CD14-positive monocyte (primary cell): ENCODE results near the gene RETREG1. TPM values are rescaled to one million over a fixed set of nuclear protein-coding genes. Genes with fewer than 3 reads are reported as not detected.
"Not testable (repeated sequence)": the region's sequence is repeated elsewhere in the genome, so short reads cannot be mapped to it uniquely, and the experiment has no call there.

Experiments used
- DNase-seq, 3 donors: peaks; one replicate each; pipeline ENCODE4 v3.0.0-alpha.2; 2011 to 2022
- H2AFZ ChIP-seq: 2 replicates; pipeline ENCODE4 v1.6.0; 2012; ENCODE audit warnings: mild to moderate bottlenecking, low read depth, low read length, inconsistent platforms; ENCODE audit not compliant: insufficient read depth, poor library complexity, severe bottlenecking
- H3K27ac ChIP-seq, 2 donors: 1 replicate in 1 of 2; 2 replicates in 1 of 2; pipeline ENCODE4 v1.5.1; 2012 to 2013; ENCODE audit warnings: low read length in 2 of 2, control low read depth in 1 of 2, inconsistent platforms in 1 of 2, low read depth in 1 of 2, mild to moderate bottlenecking in 1 of 2
- H3K27me3 ChIP-seq, 2 donors: one replicate each; pipeline versions ENCODE4 v1.6.0 to v1.6.1; 2011 to 2013; ENCODE audit warnings: low read length in 2 of 2; ENCODE audit not compliant: control insufficient read depth in 2 of 2, insufficient read depth in 2 of 2
- H3K36me3 ChIP-seq, 2 donors: replicated peaks in 1 of 2; 1 replicate in 1 of 2; 2 replicates in 1 of 2; pipeline versions ENCODE4 v1.5.1 to v1.6.1; 2012 to 2013; ENCODE audit warnings: low read length in 2 of 2, control low read depth in 1 of 2, inconsistent platforms in 1 of 2, mild to moderate bottlenecking in 1 of 2; ENCODE audit not compliant: insufficient read depth in 2 of 2, control insufficient read depth in 1 of 2
- H3K4me1 ChIP-seq, 2 donors: 1 replicate in 1 of 2; 2 replicates in 1 of 2; pipeline versions ENCODE4 v1.5.1 to v1.6.1; 2012 to 2013; ENCODE audit warnings: low read length in 2 of 2, control low read depth in 1 of 2, inconsistent platforms in 1 of 2, mild to moderate bottlenecking in 1 of 2, moderate library complexity in 1 of 2; ENCODE audit not compliant: insufficient read depth in 2 of 2, control insufficient read depth in 1 of 2
- H3K4me2 ChIP-seq: replicated peaks from 2 replicates; pipeline ENCODE3; 2012; ENCODE audit warnings: low read length, moderate library complexity, mild to moderate bottlenecking; ENCODE audit not compliant: poor library complexity, severe bottlenecking; ENCODE audit errors: extremely low read depth
- H3K4me3 ChIP-seq, 3 experiments: fragments of 200-600 bp in 1 of 3; sonication (generic) in 1 of 3; replicated peaks in 1 of 3; 1 replicate in 2 of 3; 2 replicates in 1 of 3; pipeline ENCODE4 v1.5.1; 2011 to 2013; ENCODE audit warnings: low read length in 3 of 3, mild to moderate bottlenecking in 3 of 3, control low read depth in 2 of 3, low read depth in 2 of 3, inconsistent platforms in 1 of 3, moderate library complexity in 1 of 3
- H3K79me2 ChIP-seq: 2 replicates; pipeline ENCODE4 v1.6.0; 2012; ENCODE audit warnings: mild to moderate bottlenecking, control low read depth, inconsistent platforms, low read length, moderate library complexity; ENCODE audit not compliant: insufficient read depth
- H3K9ac ChIP-seq: 2 replicates; pipeline ENCODE4 v1.6.0; 2017; ENCODE audit warnings: low read length, mild to moderate bottlenecking; ENCODE audit not compliant: insufficient read depth, poor library complexity, severe bottlenecking
- H3K9me3 ChIP-seq, 2 donors: replicated peaks in 1 of 2; 1 replicate in 1 of 2; 2 replicates in 1 of 2; pipeline versions ENCODE4 v1.5.1 to v1.6.1; 2012 to 2013; ENCODE audit warnings: low read length in 2 of 2, control low read depth in 1 of 2; ENCODE audit not compliant: control insufficient read depth in 1 of 2, insufficient read depth in 1 of 2
- H4K20me1 ChIP-seq: 2 replicates; pipeline ENCODE4 v1.6.0; 2012; ENCODE audit warnings: mild to moderate bottlenecking, low read length, control low read depth, moderate library complexity; ENCODE audit not compliant: insufficient read depth
- H3K27ac Mint-ChIP-seq, 7 donors: one replicate each; pipeline ENCODE4 v1.8.0; 2020; ENCODE audit warnings: mild to moderate bottlenecking in 7 of 7, mixed read lengths in 7 of 7, moderate library complexity in 6 of 7, inconsistent platforms in 2 of 7
- H3K27me3 Mint-ChIP-seq, 3 donors: one replicate each; pipeline ENCODE4 v1.8.0; 2021 to 2022; ENCODE audit warnings: low read depth in 3 of 3, mild to moderate bottlenecking in 3 of 3, mixed read lengths in 3 of 3, moderate library complexity in 3 of 3, inconsistent platforms in 1 of 3
- H3K36me3 Mint-ChIP-seq, 2 donors: one replicate each; pipeline ENCODE4 v1.8.0; 2020; ENCODE audit warnings: mixed read lengths in 2 of 2, inconsistent platforms in 1 of 2, mild to moderate bottlenecking in 1 of 2
- H3K4me1 Mint-ChIP-seq: one replicate; pipeline ENCODE4 v1.8.0; 2020; ENCODE audit warnings: mild to moderate bottlenecking, mixed read lengths
- H3K4me3 Mint-ChIP-seq, 2 donors: one replicate each; pipeline ENCODE4 v1.8.0; 2020; ENCODE audit warnings: mild to moderate bottlenecking in 2 of 2, mixed read lengths in 2 of 2, moderate library complexity in 1 of 2
- H3K9me3 Mint-ChIP-seq, 7 donors: one replicate each; pipeline ENCODE4 v1.8.0; 2020 to 2022; ENCODE audit warnings: mixed read lengths in 7 of 7, mild to moderate bottlenecking in 6 of 7, moderate library complexity in 6 of 7, inconsistent platforms in 2 of 7
- CTCF ChIP-seq: fragments of 200-600 bp; IDR thresholded peaks from one replicate; pipeline ENCODE4 v1.8.0; 2022; ENCODE audit warnings: antibody characterized with exemption, mild to moderate bottlenecking
- WGBS: methylation state at CpG from one replicate; pipeline ENCODE4 v1.1.5; 2013; ENCODE audit warnings: missing lambda C conversion rate; ENCODE audit not compliant: insufficient coverage; 5-methylcytosine and 5-hydroxymethylcytosine counted together
- intact Hi-C, 2 donors: fragments of 100-400 bp; cut with micrococcal nuclease; formaldehyde crosslinking; loops; one replicate each; pipeline versions ENCODE4 v1.15.0 to v1.15.1; 2023
- polyA plus RNA-seq, 3 donors: library from polyadenylated mRNA; depleted of rRNA in 1 of 3; unstranded in 2 of 3; stranded (reverse) in 1 of 3; fragments of 300-500 nt in 2 of 3; fragments of >200 nt in 1 of 3; fragmentation: Illumina TruSeq in 2 of 3; gene quantifications; 1 replicate in 2 of 3; 2 replicates in 1 of 3; pipeline ENCODE4 v1.2.3, GENCODE V29; 2012 to 2021

Gene RETREG1
- polyA plus RNA-seq, 3 donors, result 3.5 to 6.4 (median 4.7) TPM

GRCh38 chr5:16437977-16438376 is 178.8 kb downstream of the RETREG1 start:
- Histone ChIP-seq H3K79me2 (no peaks in the 10 kb centered on the region), H3K4me1 (no peaks in the 10 kb centered on the region), H3K4me3 (no peak overlapping the region), H3K36me3 (no peaks in the 10 kb centered on the region), H3K9me3 (no peaks in the 10 kb centered on the region), H3K27ac (no peak overlapping the region), H3K27me3 (no peaks in the 10 kb centered on the region), H2AFZ (no peak overlapping the region), H3K4me2 (no peak overlapping the region), H4K20me1 (no peaks in the 10 kb centered on the region), H3K9ac (no peak overlapping the region)
- DNase-seq, result no peak
- no peak overlapping the region for H3K4me3 Mint-ChIP-seq
- H3K9me3 Mint-ChIP-seq, result peaks cover 0 to 3% (median 0%) of the 10 kb centered on the region in 7 donors
- H3K36me3 Mint-ChIP-seq, result peaks cover 3% of the 10 kb centered on the region in 2 donors
- intact Hi-C loops, result no loop called here
- TF ChIP-seq CTCF, result peak; percentile 13
- no peak overlapping the region for H3K27ac Mint-ChIP-seq
- WGBS, result 75% methylated on average over 1 of the region's 1 CpG
- H3K4me1 Mint-ChIP-seq, result peaks cover 2% of the 10 kb centered on the region
- H3K27me3 Mint-ChIP-seq, result peaks cover 3 to 8% (median 7%) of the 10 kb centered on the region in 3 donors

- H3K36me3 Mint-ChIP-seq, H3K36me3 ChIP-seq, H3K27ac ChIP-seq, H3K4me3 ChIP-seq, H3K27me3 Mint-ChIP-seq, intact Hi-C loops, H3K9ac ChIP-seq, H3K79me2 ChIP-seq, H3K4me1 ChIP-seq, H3K27ac Mint-ChIP-seq, DNase-seq, H3K27me3 ChIP-seq, H4K20me1 ChIP-seq, H3K9me3 Mint-ChIP-seq, H3K4me1 Mint-ChIP-seq, H3K9me3 ChIP-seq, H2AFZ ChIP-seq, H3K4me3 Mint-ChIP-seq, H3K4me2 ChIP-seq: not testable (repeated sequence)
- WGBS, result 96% methylated on average over 22 of the region's 28 CpGs
These were observed 180.6 kb downstream of the RETREG1 start for GRCh38 chr5:16436065-16436682.
